Neural progenitor cell (in vitro differentiated cells): Measurements from ENCODE around the gene AP5S1. TPM values are rescaled to one million over a fixed set of nuclear protein-coding genes. Genes with fewer than 3 reads are reported as not detected.
A peak's percentile ranks its signal among the peaks of the same experiment; 100 is the strongest.

Source experiments
- DNase-seq: peaks from one replicate; pipeline ENCODE4 v3.0.0-alpha.2; 2016; ENCODE audit warnings: low spot score
- H2AFZ ChIP-seq: fragments of 200-600 bp; sonication (generic); replicated peaks from 2 replicates; pipeline ENCODE4 v1.6.1; 2016; ENCODE audit warnings: antibody characterized with exemption
- H3F3A ChIP-seq: fragments of 200-600 bp; sonication (generic); 2 replicates; pipeline ENCODE4 v1.6.1; 2016; ENCODE audit warnings: antibody characterized with exemption, low read depth
- H3K27ac ChIP-seq: fragments of 200-600 bp; sonication (generic); 2 replicates; pipeline ENCODE4 v1.5.1; 2016; ENCODE audit warnings: mild to moderate bottlenecking
- H3K27me3 ChIP-seq: fragments of 200-600 bp; sonication (generic); 2 replicates; pipeline ENCODE4 v1.6.1; 2016; ENCODE audit warnings: mild to moderate bottlenecking, moderate library complexity
- H3K36me3 ChIP-seq: fragments of 200-600 bp; sonication (generic); 2 replicates; pipeline ENCODE4 v1.5.1; 2016
- H3K4me1 ChIP-seq: fragments of 200-600 bp; sonication (generic); 2 replicates; pipeline ENCODE4 v1.6.1; 2016; ENCODE audit warnings: mixed run types
- H3K4me2 ChIP-seq: fragments of 200-600 bp; sonication (generic); 2 replicates; pipeline ENCODE4 v1.6.1; 2016
- H3K4me3 ChIP-seq: fragments of 200-600 bp; sonication (generic); 2 replicates; pipeline ENCODE4 v1.5.1; 2016
- H3K79me2 ChIP-seq: fragments of 200-600 bp; sonication (generic); 2 replicates; pipeline ENCODE4 v1.6.1; 2016; ENCODE audit warnings: low read depth
- H3K9ac ChIP-seq: fragments of 200-600 bp; sonication (generic); 2 replicates; pipeline ENCODE4 v1.6.1; 2016
- H3K9me3 ChIP-seq: fragments of 200-600 bp; sonication (generic); 2 replicates; pipeline ENCODE4 v1.5.1; 2016; ENCODE audit warnings: low read depth
- H4K20me1 ChIP-seq: fragments of 200-600 bp; sonication (generic); 2 replicates; pipeline ENCODE4 v1.6.1; 2016; ENCODE audit warnings: low read depth
- H3K27ac Mint-ChIP-seq: 3 replicates; pipeline ENCODE4 v1.8.0; 2021; ENCODE audit warnings: mixed read lengths
- H3K27me3 Mint-ChIP-seq: 2 replicates; pipeline ENCODE4 v1.8.0; 2022; ENCODE audit warnings: low read depth, mild to moderate bottlenecking, inconsistent platforms, moderate library complexity, mixed read lengths; ENCODE audit not compliant: insufficient read depth
- H3K36me3 Mint-ChIP-seq: 3 replicates; pipeline ENCODE4 v1.8.0; 2021; ENCODE audit warnings: mixed read lengths
- H3K4me1 Mint-ChIP-seq: 3 replicates; pipeline ENCODE4 v1.8.0; 2021; ENCODE audit warnings: mixed read lengths
- H3K4me3 Mint-ChIP-seq: 3 replicates; pipeline ENCODE4 v1.8.0; 2021; ENCODE audit warnings: mild to moderate bottlenecking, moderate library complexity, mixed read lengths
- H3K9me3 Mint-ChIP-seq: 3 replicates; pipeline ENCODE4 v1.8.0; 2020; ENCODE audit warnings: mixed read lengths
- EZH2 ChIP-seq: fragments of 200-600 bp; sonication (generic); IDR thresholded peaks from 2 replicates; pipeline ENCODE4 v1.6.1; 2017; ENCODE audit warnings: antibody characterized with exemption, mild to moderate bottlenecking, moderate library complexity
- EZH2phosphoT487 ChIP-seq: fragments of 200-600 bp; sonication (generic); IDR thresholded peaks from 2 replicates; pipeline ENCODE4 v1.6.1; 2017; ENCODE audit warnings: antibody characterized with exemption
- total RNA-seq: library from RNA; depleted of rRNA; stranded (reverse); fragments of >200 nt; gene quantifications from 2 replicates; pipeline ENCODE4 v1.2.3, GENCODE V29; 2015; ENCODE audit warnings: low replicate concordance
- TF ChIP-seq, protein P1 (sequence below): fragments of 200-600 bp; sonication (generic); IDR thresholded peaks from 2 replicates; pipeline ENCODE4 v1.5.1; 2017; ENCODE audit warnings: antibody characterized with exemption, mild to moderate bottlenecking

Gene AP5S1
- total RNA-seq, 1 donor from 2014 or later: 1.2 TPM

DNA sequence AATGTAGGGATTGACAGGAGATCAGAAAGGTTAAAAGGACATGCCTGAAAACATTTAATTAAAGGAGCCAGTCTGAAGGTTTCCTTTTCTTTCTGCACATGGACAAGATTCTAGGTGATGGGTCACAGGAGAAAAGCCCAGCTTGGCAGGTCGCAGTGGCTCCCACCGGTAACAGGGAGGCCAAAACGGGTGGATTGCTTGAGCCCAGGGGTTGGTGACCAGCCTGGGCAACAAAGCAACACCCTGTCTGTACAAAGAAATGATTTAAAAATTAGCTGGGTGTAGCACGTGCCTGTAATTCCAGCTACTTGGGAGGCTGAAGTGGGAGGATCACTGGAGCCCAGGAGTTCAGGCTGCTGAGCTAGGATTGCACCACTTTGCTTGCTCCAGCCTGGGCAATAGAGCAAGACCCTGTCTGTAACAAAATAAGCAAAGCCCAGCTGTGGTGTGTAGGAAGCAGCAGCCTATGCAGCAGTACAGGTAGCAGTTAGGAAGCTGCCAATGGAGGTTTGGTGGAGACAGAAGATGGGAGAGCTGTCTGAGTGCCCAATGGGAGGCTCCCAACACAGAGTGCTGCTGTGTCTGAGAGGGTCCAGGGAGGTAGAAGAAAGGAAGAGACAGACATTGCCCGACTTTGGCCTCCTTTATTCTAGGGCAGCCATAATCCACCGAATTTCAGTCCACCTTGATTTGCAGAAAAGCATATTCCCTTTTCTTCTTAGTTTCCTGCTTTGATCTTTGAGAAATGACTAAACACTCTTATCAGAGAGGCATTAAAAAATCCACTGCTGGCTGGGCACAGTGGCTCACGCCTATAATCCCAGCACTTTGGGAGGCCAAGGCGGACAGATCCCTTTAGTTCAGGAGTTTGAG, 7.1 kb upstream of the AP5S1 start:
- H3K9me3 Mint-ChIP-seq: no peaks in the 10 kb centered on the region
- TF ChIP-seq EZH2 (no peak), EZH2phosphoT487 (no peak)
- TF ChIP-seq, protein P1, sequence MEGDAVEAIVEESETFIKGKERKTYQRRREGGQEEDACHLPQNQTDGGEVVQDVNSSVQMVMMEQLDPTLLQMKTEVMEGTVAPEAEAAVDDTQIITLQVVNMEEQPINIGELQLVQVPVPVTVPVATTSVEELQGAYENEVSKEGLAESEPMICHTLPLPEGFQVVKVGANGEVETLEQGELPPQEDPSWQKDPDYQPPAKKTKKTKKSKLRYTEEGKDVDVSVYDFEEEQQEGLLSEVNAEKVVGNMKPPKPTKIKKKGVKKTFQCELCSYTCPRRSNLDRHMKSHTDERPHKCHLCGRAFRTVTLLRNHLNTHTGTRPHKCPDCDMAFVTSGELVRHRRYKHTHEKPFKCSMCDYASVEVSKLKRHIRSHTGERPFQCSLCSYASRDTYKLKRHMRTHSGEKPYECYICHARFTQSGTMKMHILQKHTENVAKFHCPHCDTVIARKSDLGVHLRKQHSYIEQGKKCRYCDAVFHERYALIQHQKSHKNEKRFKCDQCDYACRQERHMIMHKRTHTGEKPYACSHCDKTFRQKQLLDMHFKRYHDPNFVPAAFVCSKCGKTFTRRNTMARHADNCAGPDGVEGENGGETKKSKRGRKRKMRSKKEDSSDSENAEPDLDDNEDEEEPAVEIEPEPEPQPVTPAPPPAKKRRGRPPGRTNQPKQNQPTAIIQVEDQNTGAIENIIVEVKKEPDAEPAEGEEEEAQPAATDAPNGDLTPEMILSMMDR: no peak
- peak overlapping the region; percentile 87 for H3K27ac Mint-ChIP-seq
- H3K27me3 Mint-ChIP-seq: peaks cover 3% of the 10 kb centered on the region
- no peaks in the 10 kb centered on the region for H3K36me3 ChIP-seq
- no peak overlapping the region for H3K4me3 Mint-ChIP-seq
- no peaks in the 10 kb centered on the region for H4K20me1 ChIP-seq
- H3K27me3 ChIP-seq: no peaks in the 10 kb centered on the region
- no peaks in the 10 kb centered on the region for H3K36me3 Mint-ChIP-seq
- no peaks in the 10 kb centered on the region for H3K79me2 ChIP-seq
- H2AFZ ChIP-seq: no peak overlapping the region
- H3K4me1 Mint-ChIP-seq: peaks cover 31% of the 10 kb centered on the region
- peaks cover under 1% of the 10 kb centered on the region for H3F3A ChIP-seq
- no peaks in the 10 kb centered on the region for H3K4me1 ChIP-seq
- H3K9ac ChIP-seq: no peak overlapping the region
- H3K9me3 ChIP-seq: no peaks in the 10 kb centered on the region
- H3K4me3 ChIP-seq: no peak overlapping the region
- DNase-seq: no peak
- no peak overlapping the region for H3K27ac ChIP-seq
- H3K4me2 ChIP-seq: no peak overlapping the region

DNA sequence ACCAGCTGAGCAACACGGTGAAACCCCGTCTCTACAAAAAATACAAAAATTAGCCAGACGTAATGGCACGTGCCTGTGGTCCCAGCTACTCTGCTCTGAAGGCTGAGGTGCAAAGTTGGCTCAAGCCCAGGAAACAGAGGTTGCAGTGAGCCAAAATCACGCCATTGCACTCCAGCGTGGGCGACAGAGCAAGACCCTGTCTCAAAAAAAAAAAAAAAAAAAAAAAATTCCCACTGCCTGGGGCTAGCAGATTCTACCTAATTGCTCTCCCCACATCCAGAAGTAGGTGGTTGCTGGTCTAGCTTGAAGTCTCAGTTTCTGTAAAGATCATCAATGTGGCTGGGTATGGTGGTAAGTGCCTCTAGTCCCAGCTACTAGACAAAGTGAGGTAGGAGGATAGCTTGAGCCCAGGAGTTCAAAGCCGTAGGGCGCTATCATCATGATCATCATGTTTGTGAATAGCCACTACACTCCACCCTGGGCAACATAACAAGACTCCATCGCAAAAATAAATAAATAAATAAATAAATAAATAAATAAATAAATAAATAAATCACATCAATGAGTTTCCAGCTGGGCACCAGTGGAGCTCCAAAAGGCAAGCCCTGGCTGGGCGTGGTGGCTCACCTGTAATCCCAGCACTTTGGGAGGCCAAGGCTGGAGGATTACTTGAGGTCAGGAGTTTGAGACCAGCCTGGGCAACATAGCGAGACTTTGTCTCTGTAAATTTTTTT, 6.3 kb upstream of the AP5S1 start:
- no peak overlapping the region for H3K4me3 Mint-ChIP-seq
- Histone ChIP-seq H3F3A (peaks cover 8% of the 10 kb centered on the region), H3K4me3 (no peak overlapping the region), H3K9ac (no peak overlapping the region), H3K27ac (no peak overlapping the region), H3K36me3 (no peaks in the 10 kb centered on the region), H3K4me2 (no peak overlapping the region), H3K79me2 (no peaks in the 10 kb centered on the region), H3K27me3 (no peaks in the 10 kb centered on the region), H3K4me1 (no peaks in the 10 kb centered on the region), H4K20me1 (no peaks in the 10 kb centered on the region), H3K9me3 (no peaks in the 10 kb centered on the region), H2AFZ (no peak overlapping the region)
- no peaks in the 10 kb centered on the region for H3K9me3 Mint-ChIP-seq
- H3K27ac Mint-ChIP-seq: no peak overlapping the region
- H3K4me1 Mint-ChIP-seq: peaks cover 34% of the 10 kb centered on the region
- no peaks in the 10 kb centered on the region for H3K36me3 Mint-ChIP-seq
- H3K27me3 Mint-ChIP-seq: peaks cover 5% of the 10 kb centered on the region
- DNase-seq: no peak
- TF ChIP-seq EZH2phosphoT487: no peak
- TF ChIP-seq, protein P1: no peak

DNA sequence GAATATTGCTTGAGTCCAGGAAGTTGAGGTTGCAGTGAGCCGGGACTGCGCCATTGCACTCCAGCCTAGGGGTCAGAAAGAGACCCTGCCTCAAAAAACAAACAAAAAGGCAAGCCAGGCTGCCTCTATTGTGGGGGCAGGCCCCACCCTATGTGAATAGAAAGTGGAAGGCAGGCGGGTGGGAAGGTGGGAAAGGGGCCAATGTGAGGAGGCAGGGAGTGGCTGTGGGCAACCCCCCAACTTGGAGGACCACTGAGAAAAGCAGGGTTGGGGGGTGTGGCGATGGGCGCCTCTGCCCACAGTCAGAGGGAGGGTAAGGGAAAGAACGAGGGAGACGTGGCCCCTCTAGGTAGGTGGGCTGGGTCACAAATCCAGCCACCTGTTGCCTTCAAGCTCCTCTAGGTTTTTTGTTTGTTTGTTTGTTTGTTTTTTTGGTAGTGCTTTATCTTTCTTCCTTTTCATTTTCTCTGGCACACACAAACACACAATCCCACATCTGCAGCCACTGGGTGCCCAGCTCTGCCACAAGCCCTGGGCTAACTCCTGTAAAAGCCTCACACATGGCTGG, 5.3 kb upstream of the AP5S1 start:
- H3K27ac ChIP-seq: no peak overlapping the region
- H3K36me3 Mint-ChIP-seq: no peaks in the 10 kb centered on the region
- no peaks in the 10 kb centered on the region for H3K9me3 Mint-ChIP-seq
- no peak overlapping the region for H3K4me2 ChIP-seq
- H3K27me3 ChIP-seq: no peaks in the 10 kb centered on the region
- no peak overlapping the region for H3K4me3 Mint-ChIP-seq
- H3K9me3 ChIP-seq: no peaks in the 10 kb centered on the region
- no peak for DNase-seq
- no peak overlapping the region for H3K4me3 ChIP-seq
- H3K4me1 Mint-ChIP-seq: peaks cover 42% of the 10 kb centered on the region
- peaks cover 4% of the 10 kb centered on the region for H3K4me1 ChIP-seq
- H3K79me2 ChIP-seq: no peaks in the 10 kb centered on the region
- H3K9ac ChIP-seq: no peak overlapping the region
- no peaks in the 10 kb centered on the region for H3K36me3 ChIP-seq
- no peak overlapping the region for H2AFZ ChIP-seq
- H3K27ac Mint-ChIP-seq: peak overlapping the region; percentile 63
- no peak for TF ChIP-seq EZH2
- TF ChIP-seq EZH2phosphoT487: no peak
- TF ChIP-seq, protein P1: no peak
- no peaks in the 10 kb centered on the region for H4K20me1 ChIP-seq
- H3K27me3 Mint-ChIP-seq: peaks cover 5% of the 10 kb centered on the region
- peaks cover 15% of the 10 kb centered on the region for H3F3A ChIP-seq
